ENCODE results near the gene ATG2A. TPM values are rescaled to one million over a fixed set of nuclear protein-coding genes. Genes with fewer than 3 reads are reported as not detected.

The ATG2A gene
- total RNA-seq, 1 donor from 2014 or later: 39.5 TPM

DNA sequence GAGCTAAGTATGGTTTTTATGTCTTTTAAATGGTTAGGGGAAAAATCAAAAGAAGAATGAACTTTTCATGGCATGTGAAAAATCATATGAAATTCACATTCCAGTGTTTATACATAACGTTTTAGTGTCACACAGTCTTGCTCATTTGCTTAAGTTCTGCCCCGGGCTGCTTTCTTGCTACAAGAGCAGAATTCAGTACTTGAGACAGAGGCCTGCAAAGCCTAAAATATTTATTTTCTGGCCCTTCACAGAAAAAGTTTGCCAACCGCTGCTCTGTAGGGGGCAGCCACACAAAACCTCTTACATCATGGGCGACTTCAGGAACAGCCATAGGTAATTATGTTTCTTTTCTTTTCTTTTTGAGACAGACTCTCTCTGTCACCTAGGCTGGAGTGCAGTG lies 1.0 kb upstream of the ATG2A start:
- Histone ChIP-seq H3K4me3 (peak overlapping the region; percentile 57 to 92), H3K36me3 (peaks cover 13 to 15% of the 10 kb centered on the region in 2 donors), H3K27me3 (no peaks in the 10 kb centered on the region), H3K9me3 (no peaks in the 10 kb centered on the region), H3K27ac (peak overlapping the region; percentile 59 to 76), H3K4me1 (peaks cover 6 to 19% of the 10 kb centered on the region in 2 donors)
- intact Hi-C loops (cut with DNase I): loop anchor here (5.0 kb wide), 2 partner anchors 179 to 199 kb away; partner anchors contain the start of genes VPS51 and ZNHIT2
- TF ChIP-seq, protein P1, sequence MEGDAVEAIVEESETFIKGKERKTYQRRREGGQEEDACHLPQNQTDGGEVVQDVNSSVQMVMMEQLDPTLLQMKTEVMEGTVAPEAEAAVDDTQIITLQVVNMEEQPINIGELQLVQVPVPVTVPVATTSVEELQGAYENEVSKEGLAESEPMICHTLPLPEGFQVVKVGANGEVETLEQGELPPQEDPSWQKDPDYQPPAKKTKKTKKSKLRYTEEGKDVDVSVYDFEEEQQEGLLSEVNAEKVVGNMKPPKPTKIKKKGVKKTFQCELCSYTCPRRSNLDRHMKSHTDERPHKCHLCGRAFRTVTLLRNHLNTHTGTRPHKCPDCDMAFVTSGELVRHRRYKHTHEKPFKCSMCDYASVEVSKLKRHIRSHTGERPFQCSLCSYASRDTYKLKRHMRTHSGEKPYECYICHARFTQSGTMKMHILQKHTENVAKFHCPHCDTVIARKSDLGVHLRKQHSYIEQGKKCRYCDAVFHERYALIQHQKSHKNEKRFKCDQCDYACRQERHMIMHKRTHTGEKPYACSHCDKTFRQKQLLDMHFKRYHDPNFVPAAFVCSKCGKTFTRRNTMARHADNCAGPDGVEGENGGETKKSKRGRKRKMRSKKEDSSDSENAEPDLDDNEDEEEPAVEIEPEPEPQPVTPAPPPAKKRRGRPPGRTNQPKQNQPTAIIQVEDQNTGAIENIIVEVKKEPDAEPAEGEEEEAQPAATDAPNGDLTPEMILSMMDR (IDR thresholded peaks at IDR 0.05): peak in 2 of 3 experiments; percentile 16 to 24
- peak in 1 of 2 donors; percentile 65 for DNase-seq (ENCODE audit: low spot score in 2 of 2)

DNA sequence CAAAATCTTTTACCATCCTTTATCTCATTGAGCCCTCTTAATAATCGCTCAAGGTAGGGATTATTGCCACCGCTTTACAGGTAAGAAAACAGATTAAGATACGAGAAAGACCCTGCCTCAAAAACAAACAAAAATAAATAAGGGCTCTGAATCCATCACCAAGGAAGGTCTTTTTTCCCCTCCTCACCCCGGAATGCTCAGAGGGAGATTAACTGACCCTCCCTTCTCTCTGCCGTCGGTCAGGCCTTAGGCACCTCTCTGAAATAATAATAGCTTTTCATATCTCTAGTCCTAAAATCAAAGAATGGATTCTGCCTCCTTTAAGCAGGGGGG lies 620 bp upstream of the ATG2A start:
- intact Hi-C loops (cut with DNase I): loop anchor here (1.0 to 5.0 kb wide), 5 partner anchors 96 to 200 kb away; partner anchors contain the start of genes CDCA5, SNX15, VPS51 and ZFPL1
- DNase-seq (ENCODE audit: low spot score in 2 of 2): no peak
- no peaks in the 10 kb centered on the region for H3K27me3 ChIP-seq
- peak overlapping the region; percentile 59 to 76 for H3K27ac ChIP-seq
- H3K4me1 ChIP-seq: peaks cover 6 to 19% of the 10 kb centered on the region in 2 donors
- peak overlapping the region; percentile 57 to 92 for H3K4me3 ChIP-seq
- TF ChIP-seq, protein P1 (IDR thresholded peaks at IDR 0.05): no peak
- no peaks in the 10 kb centered on the region for H3K9me3 ChIP-seq
- H3K36me3 ChIP-seq: peaks cover 17 to 19% of the 10 kb centered on the region in 2 donors

DNA sequence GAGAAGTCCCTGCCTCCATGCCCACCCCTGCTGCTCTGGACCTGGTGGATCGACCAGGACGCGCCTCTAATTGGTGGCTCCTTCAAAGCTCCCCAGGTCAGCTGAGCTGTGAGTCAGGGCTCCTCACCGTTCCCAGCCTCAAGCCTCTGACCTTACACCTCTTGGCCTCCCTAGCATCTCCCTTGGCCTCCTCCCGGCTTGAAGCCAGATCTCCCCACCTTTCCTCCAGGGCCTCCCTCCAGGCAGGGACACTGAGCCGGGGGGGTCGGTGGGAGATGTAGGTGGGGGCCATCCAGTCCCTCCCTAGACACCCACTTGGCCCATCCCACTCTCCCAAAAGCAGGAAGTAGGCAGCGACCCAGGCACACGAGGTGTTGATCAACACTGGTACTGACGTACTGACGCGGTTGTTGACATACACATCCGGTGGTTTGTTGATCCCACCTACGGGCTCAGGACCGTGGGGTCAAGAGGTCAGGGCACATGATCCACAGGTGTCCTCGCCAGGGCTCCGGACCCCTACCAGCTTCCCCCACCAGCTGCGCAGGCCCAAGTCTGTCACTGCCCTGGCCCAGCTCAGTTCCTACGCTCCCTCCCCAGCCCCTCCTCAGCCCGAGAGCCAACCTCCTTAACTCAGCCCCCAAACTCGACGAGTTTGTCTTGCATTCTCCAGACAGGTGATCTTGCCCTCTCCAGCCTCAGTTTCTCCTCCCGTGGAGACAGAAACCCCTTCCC lies 802 bp downstream of the ATG2A start:
- Histone ChIP-seq H3K4me3 (peak overlapping the region; percentile 92 to 94), H3K9me3 (no peaks in the 10 kb centered on the region), H3K27ac (peak overlapping the region; percentile 67 to 75), H3K27me3 (no peaks in the 10 kb centered on the region), H3K4me1 (peaks cover 6 to 19% of the 10 kb centered on the region in 2 donors), H3K36me3 (peaks cover 29 to 33% of the 10 kb centered on the region in 2 donors)
- intact Hi-C loops (cut with DNase I): loop anchor here (5.0 kb wide), 2 partner anchors 181 to 201 kb away; partner anchors contain the start of genes VPS51 and ZNHIT2
- TF ChIP-seq, protein P1 (IDR thresholded peaks at IDR 0.05): no peak
- DNase-seq (ENCODE audit: low spot score in 2 of 2): no peak

DNA sequence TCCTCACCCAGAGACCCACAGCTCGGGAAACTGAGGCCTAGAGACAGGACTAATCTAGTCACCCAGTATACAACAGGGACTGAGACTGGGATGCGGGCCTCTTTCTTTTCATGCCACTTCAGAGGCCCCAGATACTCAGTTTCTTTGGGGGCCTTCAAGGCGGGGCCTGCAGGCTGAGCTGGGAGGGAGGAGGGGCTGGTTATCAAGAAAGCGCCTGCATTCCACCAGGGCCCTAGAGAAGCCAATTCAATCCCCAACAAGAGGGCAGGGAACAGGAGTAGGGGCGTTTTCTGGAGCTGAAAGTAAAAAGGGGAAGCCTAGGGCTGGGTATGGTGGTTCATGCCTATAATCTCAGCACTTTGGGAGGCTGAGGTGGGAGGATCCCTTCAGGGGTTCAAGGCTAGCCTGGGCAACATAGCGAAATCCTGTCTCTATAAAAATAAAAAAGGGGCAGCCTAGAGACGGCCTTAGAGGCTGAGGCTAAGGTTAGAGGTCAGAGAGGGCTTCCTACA lies 1.6 kb downstream of the ATG2A start:
- Histone ChIP-seq H3K27me3 (no peaks in the 10 kb centered on the region), H3K9me3 (no peaks in the 10 kb centered on the region), H3K36me3 (peaks cover 37 to 41% of the 10 kb centered on the region in 2 donors), H3K4me3 (peak overlapping the region; percentile 92 to 94), H3K4me1 (peaks cover 6 to 19% of the 10 kb centered on the region in 2 donors), H3K27ac (peak overlapping the region; percentile 67 to 75)
- intact Hi-C loops (cut with DNase I): loop anchor here (5.0 kb wide), 2 partner anchors 182 to 202 kb away; partner anchors contain the start of genes VPS51 and ZNHIT2
- no peak for DNase-seq (ENCODE audit: low spot score in 2 of 2)
- TF ChIP-seq, protein P1 (IDR thresholded peaks at IDR 0.05): no peak

DNA sequence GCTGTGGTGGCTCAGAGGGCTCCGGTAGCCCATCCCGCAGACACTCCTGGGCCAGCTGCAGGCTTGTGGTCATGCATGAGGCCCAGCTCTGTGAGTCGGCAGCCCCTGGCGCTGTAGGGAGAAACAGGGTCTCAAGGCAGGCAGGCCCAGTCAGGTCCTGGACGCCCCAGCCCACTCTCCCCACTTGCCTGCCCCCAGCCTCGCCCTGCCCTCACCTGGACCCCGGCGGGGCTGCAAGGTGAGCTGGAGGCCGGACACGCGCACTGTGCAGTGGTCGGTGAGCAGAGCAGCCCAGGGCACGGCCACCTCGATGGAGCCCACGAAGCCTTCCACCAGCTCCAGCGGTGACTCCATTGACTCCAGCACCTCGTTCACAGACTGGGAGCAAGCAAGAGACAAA lies 2.9 kb downstream of the ATG2A start:
- no peak for DNase-seq (ENCODE audit: low spot score in 2 of 2)
- Histone ChIP-seq H3K4me1 (peaks cover 6 to 19% of the 10 kb centered on the region in 2 donors), H3K9me3 (no peaks in the 10 kb centered on the region), H3K4me3 (no peak overlapping the region), H3K27me3 (no peaks in the 10 kb centered on the region), H3K27ac (no peak overlapping the region), H3K36me3 (peaks cover 50 to 54% of the 10 kb centered on the region in 2 donors)
- intact Hi-C loops (cut with DNase I): no loop called here
- TF ChIP-seq, protein P1 (IDR thresholded peaks at IDR 0.05): no peak
